D721Med (cell line): ENCODE data around the gene CSRNP3.

ENCODE experiments used
- DNase-seq: peaks from one replicate; pipeline ENCODE4 v3.0.0; 2011; ENCODE audit warnings: low spot score; ENCODE audit not compliant: insufficient read length
- FAIRE-seq: peaks from 2 replicates; lab custom pipeline; 2011; peaks lifted over from hg19 to GRCh38; lab: Jason Lieb, UNC
- TF ChIP-seq, protein P1 (sequence below): IDR thresholded peaks from 2 replicates; pipeline ENCODE4 v1.5.1; 2012; ENCODE audit warnings: mild to moderate bottlenecking, control low read depth; ENCODE audit not compliant: insufficient read depth; ENCODE audit errors: missing control alignments

CSRNP3 gene

DNA sequence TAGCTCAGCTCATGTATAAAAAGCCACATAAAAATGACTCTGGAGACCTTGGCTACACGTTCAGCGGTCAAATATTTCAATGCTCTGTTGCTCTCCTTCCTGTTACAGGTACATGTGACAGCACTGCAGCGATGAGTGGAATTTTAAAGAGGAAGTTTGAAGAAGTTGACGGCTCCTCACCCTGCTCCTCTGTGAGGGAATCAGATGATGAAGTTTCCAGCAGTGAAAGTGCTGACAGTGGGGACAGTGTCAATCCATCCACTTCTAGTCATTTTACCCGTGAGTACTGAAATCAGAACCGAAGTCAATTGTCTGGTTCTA is 125.4 kb downstream of the CSRNP3 start:
- TF ChIP-seq, protein P1, sequence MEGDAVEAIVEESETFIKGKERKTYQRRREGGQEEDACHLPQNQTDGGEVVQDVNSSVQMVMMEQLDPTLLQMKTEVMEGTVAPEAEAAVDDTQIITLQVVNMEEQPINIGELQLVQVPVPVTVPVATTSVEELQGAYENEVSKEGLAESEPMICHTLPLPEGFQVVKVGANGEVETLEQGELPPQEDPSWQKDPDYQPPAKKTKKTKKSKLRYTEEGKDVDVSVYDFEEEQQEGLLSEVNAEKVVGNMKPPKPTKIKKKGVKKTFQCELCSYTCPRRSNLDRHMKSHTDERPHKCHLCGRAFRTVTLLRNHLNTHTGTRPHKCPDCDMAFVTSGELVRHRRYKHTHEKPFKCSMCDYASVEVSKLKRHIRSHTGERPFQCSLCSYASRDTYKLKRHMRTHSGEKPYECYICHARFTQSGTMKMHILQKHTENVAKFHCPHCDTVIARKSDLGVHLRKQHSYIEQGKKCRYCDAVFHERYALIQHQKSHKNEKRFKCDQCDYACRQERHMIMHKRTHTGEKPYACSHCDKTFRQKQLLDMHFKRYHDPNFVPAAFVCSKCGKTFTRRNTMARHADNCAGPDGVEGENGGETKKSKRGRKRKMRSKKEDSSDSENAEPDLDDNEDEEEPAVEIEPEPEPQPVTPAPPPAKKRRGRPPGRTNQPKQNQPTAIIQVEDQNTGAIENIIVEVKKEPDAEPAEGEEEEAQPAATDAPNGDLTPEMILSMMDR, result no peak
- peak; percentile 44 for FAIRE-seq
- no peak for DNase-seq

DNA sequence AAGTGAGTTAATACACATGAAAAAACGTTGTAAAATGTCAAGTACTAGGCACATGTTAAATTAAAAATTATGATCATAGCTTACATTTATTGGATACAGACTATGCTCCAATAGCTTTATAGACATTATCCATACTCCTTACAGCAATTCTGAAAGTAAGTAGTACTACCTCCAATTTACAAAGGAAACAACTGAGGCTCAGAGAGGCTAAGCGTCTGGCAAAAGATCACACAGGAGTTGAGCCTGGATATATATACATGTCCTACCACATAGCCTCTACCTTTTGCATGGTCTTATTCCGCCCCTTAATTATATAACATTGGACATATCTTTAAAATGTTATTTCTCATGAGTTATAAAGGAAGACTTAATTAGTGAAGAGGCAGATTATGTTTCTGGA is 127.3 kb downstream of the CSRNP3 start:
- FAIRE-seq, result peak; percentile 6
- DNase-seq, result no peak
- TF ChIP-seq, protein P1, result no peak

DNA sequence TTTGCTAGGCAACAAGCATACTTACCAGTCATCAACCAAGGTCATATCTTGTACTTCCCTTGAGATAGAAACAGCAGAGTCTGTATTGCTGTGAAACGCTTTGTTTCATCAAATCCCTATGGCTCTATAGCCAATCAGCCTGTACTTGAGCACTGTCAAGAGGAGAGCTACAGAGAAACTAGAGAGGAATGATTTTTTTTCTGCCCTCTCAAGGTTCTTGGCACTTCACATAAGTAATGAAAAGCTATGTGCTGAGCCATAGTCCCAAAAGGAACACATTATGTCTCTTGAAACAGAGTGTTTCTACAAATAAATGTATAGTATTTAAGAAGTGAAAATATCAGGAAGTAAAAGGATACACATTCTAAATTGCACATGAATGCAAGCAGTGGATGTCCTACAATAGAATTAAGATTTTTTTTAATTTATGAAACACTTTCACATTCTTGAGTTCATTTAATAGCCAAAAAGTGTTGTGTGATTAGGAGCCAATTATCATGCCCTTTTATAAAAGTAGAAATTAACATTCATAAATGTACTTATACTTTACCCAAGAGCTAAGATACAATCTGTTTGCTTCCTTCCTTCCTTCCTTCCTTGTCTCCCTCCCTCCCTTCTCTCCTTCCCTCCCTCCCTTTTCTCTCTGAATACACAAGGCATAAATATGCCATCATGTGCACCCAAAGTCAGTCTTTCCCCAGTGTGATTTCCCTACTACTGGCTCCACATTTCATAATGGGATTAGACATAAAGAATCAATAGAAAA is 131.8 kb downstream of the CSRNP3 start:
- TF ChIP-seq, protein P1, result no peak
- peak; percentile 16 for FAIRE-seq

DNA sequence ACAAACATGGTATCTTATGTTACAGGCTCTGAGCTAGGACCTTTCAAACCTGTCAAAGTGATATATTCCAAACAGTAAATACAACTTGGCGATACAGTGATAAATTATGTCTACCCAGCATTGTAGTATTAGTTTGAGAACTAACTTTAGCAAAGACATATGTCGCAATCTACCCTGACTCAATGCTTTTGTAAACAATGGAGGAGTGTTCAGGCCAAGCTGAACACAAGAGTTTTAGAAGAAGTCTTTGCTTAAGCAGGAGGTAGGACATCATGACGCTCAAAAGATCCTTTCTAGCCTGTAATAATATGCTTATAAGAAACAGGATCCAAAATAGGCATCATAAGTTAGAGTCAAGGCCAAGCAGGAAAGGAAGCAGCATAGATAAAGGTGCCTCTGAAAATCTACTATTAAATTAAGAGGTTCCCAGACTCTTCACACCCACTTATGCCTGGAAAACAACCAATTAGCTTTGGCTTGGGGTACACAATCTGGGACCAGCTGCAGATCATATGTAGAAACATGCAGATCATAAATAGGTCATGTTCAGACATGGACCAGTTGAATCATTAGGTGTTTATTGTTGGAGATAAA is 132.5 kb downstream of the CSRNP3 start:
- DNase-seq (no peak), FAIRE-seq (no peak)
- TF ChIP-seq, protein P1, result no peak

More for the DNA sequence above, 131.8 kb downstream of the CSRNP3 start:
- DNase-seq, result no peak

DNA sequence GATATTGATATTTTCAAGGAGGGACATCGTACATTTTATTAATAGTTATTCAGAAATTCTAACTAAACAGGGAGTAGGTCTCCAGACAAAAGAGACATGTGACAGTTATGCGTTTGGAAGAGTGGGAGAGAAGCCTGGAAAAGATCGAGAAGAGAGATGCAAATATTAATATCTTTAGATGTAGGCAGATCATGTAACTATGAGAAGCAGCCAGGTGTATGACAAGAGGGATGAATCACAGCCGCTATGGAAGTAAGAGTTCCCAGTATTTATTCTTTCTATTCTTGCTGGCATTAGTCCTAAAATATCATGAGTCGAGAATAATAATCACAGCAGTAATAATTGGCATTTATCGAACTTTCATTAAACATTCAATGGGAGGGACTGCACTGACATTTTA is 140.2 kb downstream of the CSRNP3 start:
- TF ChIP-seq, protein P1, result no peak
- DNase-seq, result no peak
- no peak for FAIRE-seq

DNA sequence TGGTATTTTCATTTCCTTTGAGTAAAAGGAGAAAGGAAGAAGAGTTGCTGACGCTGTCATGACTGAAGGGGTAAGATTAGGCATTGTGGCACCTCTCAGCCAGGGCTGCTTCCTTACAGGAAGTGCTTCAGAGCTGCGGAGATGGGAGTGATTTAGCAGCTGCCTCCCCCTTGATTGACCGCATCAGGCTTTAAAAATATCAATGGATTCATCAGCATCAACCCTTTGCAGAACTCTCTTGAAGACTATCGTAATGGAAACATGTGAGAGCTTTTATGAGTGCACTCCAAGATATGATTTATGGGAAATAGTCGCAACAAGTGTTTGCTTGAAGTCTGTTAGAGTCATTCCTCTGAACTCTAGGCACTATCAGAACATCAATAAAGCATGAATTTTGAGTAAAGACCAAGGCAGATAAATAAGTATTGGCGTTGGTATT is 141.1 kb downstream of the CSRNP3 start:
- DNase-seq (no peak), FAIRE-seq (no peak)
- TF ChIP-seq, protein P1, result no peak
